ENCODE data around the gene EEF1AKMT3.

The EEF1AKMT3 gene

DNA sequence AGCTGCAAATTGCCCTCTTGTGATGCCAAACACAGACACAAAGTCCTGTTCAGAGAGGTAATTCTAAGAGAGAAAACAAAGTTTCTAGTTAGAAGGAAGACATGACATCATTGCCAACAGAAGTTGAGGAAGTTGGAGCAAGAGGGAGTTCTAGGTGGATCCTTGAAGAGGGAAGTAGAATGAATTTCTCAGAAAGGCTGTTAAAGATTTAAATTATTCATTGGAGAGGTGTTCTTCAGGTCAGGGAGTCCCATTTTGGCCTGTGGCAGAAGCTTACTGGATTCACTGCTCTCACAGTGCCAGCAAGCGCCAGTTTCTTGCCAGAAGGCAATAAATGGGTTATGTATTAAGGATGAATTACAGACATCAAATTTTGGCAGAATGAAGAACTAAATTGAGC is 25.5 kb downstream of the EEF1AKMT3 start:
- Mint-ChIP-seq H3K27ac (no peak overlapping the region), H3K4me1 (ENCODE audit: low read depth) (peaks cover 23% of the 10 kb centered on the region), H3K9me3 (no peaks in the 10 kb centered on the region), H3K4me3 (no peak overlapping the region), H3K27me3 (no peaks in the 10 kb centered on the region), H3K36me3 (ENCODE audit: low read depth) (peaks cover 84% of the 10 kb centered on the region)
- no peak for DNase-seq

GRCh38 chr12:57800965-57801364 is 28.6 kb downstream of the EEF1AKMT3 start:
- Mint-ChIP-seq H3K27me3 (no peaks in the 10 kb centered on the region), H3K27ac (peak overlapping the region; percentile 34), H3K4me1 (ENCODE audit: low read depth) (peaks cover 7% of the 10 kb centered on the region), H3K4me3 (no peak overlapping the region), H3K36me3 (ENCODE audit: low read depth) (peaks cover 73% of the 10 kb centered on the region), H3K9me3 (no peaks in the 10 kb centered on the region)
- no peak for DNase-seq

DNA sequence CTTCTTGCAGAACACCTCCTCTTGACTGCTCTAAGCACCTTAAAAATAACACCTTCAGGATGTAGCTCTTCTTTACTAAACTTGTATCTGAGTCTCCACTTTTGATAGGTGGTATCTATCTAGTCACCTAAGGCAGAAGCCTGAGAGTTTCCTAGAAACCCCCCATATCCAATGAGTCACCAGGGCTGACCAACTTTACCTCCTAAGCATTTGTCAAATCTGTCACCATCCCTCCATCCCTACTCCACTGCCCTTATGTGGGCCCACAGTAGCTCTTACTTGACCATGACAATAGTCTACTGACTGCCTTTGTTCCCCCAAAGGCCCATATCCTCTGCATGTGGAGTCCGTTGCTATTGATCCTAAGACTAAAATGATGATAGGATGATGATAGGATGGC is 30.2 kb downstream of the EEF1AKMT3 start:
- Mint-ChIP-seq H3K9me3 (no peaks in the 10 kb centered on the region), H3K4me1 (ENCODE audit: low read depth) (peaks cover 4% of the 10 kb centered on the region), H3K27ac (peak overlapping the region; percentile 11), H3K4me3 (no peak overlapping the region), H3K36me3 (ENCODE audit: low read depth) (peaks cover 72% of the 10 kb centered on the region), H3K27me3 (no peaks in the 10 kb centered on the region)
- no peak for DNase-seq

- H3K4me1 Mint-ChIP-seq (ENCODE audit: low read depth): peaks cover 4% of the 10 kb centered on the region
- H3K27me3 Mint-ChIP-seq: no peaks in the 10 kb centered on the region
- peaks cover 74% of the 10 kb centered on the region for H3K36me3 Mint-ChIP-seq (ENCODE audit: low read depth)
- H3K9me3 Mint-ChIP-seq: no peaks in the 10 kb centered on the region
- H3K4me3 Mint-ChIP-seq: no peak overlapping the region
- DNase-seq: peak; percentile 44
- no peak overlapping the region for H3K27ac Mint-ChIP-seq
Measured at GRCh38 chr12:57803319-57803893, 31.0 kb downstream of the EEF1AKMT3 start.

GRCh38 chr12:57806677-57807076 is 34.3 kb downstream of the EEF1AKMT3 start:
- no peak overlapping the region for H3K4me3 Mint-ChIP-seq
- no peak overlapping the region for H3K27ac Mint-ChIP-seq
- H3K27me3 Mint-ChIP-seq: no peaks in the 10 kb centered on the region
- H3K4me1 Mint-ChIP-seq (ENCODE audit: low read depth): peaks cover 4% of the 10 kb centered on the region
- DNase-seq: no peak
- no peaks in the 10 kb centered on the region for H3K9me3 Mint-ChIP-seq
- H3K36me3 Mint-ChIP-seq (ENCODE audit: low read depth): peaks cover 73% of the 10 kb centered on the region

GRCh38 chr12:57807285-57807684 is 34.9 kb downstream of the EEF1AKMT3 start:
- H3K36me3 Mint-ChIP-seq (ENCODE audit: low read depth): peaks cover 69% of the 10 kb centered on the region
- no peak overlapping the region for H3K4me3 Mint-ChIP-seq
- H3K4me1 Mint-ChIP-seq (ENCODE audit: low read depth): peaks cover 3% of the 10 kb centered on the region
- no peak overlapping the region for H3K27ac Mint-ChIP-seq
- H3K27me3 Mint-ChIP-seq: no peaks in the 10 kb centered on the region
- no peaks in the 10 kb centered on the region for H3K9me3 Mint-ChIP-seq
- no peak for DNase-seq

DNA sequence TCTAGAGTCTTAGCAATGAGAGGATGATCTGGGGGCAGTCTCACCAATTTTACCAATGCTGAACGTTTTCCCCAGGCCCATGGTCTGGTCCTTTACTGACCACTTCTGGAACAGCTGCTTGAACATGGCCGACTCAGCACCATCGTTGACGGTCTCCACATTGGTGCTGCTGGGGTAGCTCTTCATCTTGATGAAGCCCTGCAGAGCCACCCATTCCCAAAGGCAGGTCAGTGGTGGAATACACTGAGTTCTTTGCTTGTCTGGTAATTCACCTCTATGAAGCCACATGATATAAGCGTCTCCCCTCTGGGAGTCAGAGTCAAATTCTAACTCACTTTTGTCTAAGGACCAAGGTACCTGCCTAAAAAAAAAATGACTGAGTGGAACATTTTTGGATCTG is 35.9 kb downstream of the EEF1AKMT3 start:
- Mint-ChIP-seq H3K27me3 (no peaks in the 10 kb centered on the region), H3K9me3 (no peaks in the 10 kb centered on the region), H3K4me1 (ENCODE audit: low read depth) (no peaks in the 10 kb centered on the region), H3K36me3 (ENCODE audit: low read depth) (peaks cover 64% of the 10 kb centered on the region), H3K27ac (no peak overlapping the region), H3K4me3 (no peak overlapping the region)
- DNase-seq: no peak

DNA sequence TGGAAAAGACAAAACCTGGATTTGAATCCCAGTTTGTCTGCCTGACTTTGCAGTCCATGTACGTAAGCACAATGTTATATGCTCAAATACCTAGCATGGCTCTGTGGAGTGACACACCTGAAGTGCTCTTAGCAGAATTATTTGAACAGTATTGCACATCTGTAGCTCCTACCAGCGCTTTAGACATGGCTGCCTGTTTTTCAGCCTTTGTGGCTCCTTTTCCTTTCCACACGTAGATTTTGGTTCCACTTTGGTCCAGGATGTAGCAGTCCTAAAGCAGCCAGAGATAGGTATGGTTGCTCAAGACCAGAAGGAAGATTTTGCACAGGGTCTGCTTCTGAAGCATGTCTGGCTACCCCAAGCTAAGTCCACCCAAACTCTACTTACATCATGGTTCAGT is 37.0 kb downstream of the EEF1AKMT3 start:
- no peak overlapping the region for H3K27ac Mint-ChIP-seq
- H3K36me3 Mint-ChIP-seq (ENCODE audit: low read depth): peaks cover 59% of the 10 kb centered on the region
- DNase-seq: no peak
- no peaks in the 10 kb centered on the region for H3K9me3 Mint-ChIP-seq
- no peaks in the 10 kb centered on the region for H3K27me3 Mint-ChIP-seq
- H3K4me3 Mint-ChIP-seq: no peak overlapping the region
- no peaks in the 10 kb centered on the region for H3K4me1 Mint-ChIP-seq (ENCODE audit: low read depth)

- no peaks in the 10 kb centered on the region for H3K9me3 Mint-ChIP-seq
- H3K36me3 Mint-ChIP-seq (ENCODE audit: low read depth): peaks cover 53% of the 10 kb centered on the region
- no peaks in the 10 kb centered on the region for H3K4me1 Mint-ChIP-seq (ENCODE audit: low read depth)
- H3K27ac Mint-ChIP-seq: no peak overlapping the region
- H3K4me3 Mint-ChIP-seq: no peak overlapping the region
- H3K27me3 Mint-ChIP-seq: no peaks in the 10 kb centered on the region
- no peak for DNase-seq
Measured at GRCh38 chr12:57810450-57810849, 38.0 kb downstream of the EEF1AKMT3 start.

DNA sequence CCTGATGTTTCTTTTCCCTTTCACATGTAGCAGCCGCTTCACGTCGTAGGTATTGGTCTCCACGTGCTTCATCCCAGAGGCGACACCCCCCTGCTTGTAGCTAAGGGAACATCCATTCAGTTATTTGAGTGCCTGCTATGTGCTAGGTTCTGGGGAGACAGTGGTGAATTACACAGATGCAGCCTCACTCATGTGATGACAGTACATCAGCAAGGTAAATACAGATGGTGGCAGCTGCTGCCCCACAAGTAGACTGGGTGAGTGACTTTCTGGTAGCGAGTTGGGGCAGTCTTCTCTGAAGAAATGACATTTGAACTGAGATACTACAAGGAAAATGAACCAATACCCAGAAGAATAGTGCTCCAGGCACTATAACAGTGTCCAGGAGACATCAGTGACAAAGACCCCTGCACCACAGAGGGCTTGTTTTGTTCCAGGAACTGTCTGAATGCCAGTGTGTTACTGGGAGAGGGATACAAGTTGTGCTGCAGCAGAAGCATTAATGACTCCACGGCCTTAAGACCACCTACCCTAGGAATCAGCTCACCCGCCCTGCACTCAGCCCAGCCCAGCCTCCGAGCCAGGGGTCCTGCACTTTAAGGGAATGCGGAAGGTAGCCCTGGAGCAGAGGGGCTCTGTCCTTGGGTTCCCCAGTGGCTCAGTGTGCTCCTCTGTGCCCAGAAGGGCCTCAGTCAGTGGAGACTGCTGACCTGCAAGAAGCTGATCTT is 38.8 kb downstream of the EEF1AKMT3 start:
- DNase-seq: no peak
- Mint-ChIP-seq H3K9me3 (no peaks in the 10 kb centered on the region), H3K36me3 (ENCODE audit: low read depth) (peaks cover 51% of the 10 kb centered on the region), H3K4me1 (ENCODE audit: low read depth) (no peaks in the 10 kb centered on the region), H3K27ac (no peak overlapping the region), H3K27me3 (no peaks in the 10 kb centered on the region), H3K4me3 (no peak overlapping the region)

DNA sequence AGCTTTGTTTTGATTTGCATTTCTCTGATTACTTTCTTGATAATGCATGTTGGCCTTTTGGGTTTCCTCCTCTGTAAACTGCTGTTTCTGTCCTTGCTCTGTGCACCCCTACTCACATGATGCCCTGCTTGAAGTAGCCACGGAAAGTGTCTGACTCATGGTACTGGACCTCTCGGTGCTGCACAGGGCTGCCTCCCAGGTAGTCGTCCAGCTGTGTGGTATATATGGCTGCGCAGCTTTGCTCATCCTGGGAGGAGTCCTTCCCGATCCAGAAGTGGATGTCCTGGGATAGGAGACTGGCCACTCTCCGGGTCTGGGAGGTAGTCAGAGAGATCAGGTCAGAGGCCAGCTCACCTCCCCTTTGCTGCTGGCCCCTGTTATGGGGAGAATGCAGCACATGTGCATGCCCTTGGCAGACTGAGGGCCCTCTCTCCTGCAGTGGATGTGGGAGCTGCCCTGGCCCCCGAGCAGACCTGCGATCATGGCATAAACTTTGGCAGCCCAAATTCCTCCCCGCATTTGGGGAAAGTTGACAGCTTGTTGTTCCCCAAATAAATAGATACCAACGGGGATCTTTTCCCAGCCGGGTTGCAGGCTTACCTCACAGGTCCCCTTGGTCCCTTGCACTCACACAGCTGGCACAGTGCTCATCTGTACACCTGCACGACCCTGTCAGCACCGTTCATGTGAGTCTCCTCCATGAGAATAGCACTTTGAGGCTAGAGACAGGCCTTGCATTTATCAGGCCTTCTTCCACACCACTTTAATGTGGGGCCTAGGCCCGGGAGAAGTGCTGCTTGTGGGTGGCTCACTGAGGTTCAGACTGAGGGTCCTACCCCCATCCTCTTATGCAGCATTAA is 40.9 kb downstream of the EEF1AKMT3 start:
- Mint-ChIP-seq H3K4me1 (ENCODE audit: low read depth) (no peaks in the 10 kb centered on the region), H3K4me3 (no peak overlapping the region), H3K36me3 (ENCODE audit: low read depth) (peaks cover 31% of the 10 kb centered on the region), H3K9me3 (no peaks in the 10 kb centered on the region), H3K27me3 (no peaks in the 10 kb centered on the region), H3K27ac (no peak overlapping the region)
- DNase-seq: no peak

- Mint-ChIP-seq H3K27ac (no peak overlapping the region), H3K4me3 (no peak overlapping the region), H3K36me3 (ENCODE audit: low read depth) (peaks cover 28% of the 10 kb centered on the region), H3K27me3 (no peaks in the 10 kb centered on the region), H3K9me3 (no peaks in the 10 kb centered on the region), H3K4me1 (ENCODE audit: low read depth) (no peaks in the 10 kb centered on the region)
- DNase-seq: no peak
Measured at GRCh38 chr12:57813971-57814772, 41.8 kb downstream of the EEF1AKMT3 start.

DNA sequence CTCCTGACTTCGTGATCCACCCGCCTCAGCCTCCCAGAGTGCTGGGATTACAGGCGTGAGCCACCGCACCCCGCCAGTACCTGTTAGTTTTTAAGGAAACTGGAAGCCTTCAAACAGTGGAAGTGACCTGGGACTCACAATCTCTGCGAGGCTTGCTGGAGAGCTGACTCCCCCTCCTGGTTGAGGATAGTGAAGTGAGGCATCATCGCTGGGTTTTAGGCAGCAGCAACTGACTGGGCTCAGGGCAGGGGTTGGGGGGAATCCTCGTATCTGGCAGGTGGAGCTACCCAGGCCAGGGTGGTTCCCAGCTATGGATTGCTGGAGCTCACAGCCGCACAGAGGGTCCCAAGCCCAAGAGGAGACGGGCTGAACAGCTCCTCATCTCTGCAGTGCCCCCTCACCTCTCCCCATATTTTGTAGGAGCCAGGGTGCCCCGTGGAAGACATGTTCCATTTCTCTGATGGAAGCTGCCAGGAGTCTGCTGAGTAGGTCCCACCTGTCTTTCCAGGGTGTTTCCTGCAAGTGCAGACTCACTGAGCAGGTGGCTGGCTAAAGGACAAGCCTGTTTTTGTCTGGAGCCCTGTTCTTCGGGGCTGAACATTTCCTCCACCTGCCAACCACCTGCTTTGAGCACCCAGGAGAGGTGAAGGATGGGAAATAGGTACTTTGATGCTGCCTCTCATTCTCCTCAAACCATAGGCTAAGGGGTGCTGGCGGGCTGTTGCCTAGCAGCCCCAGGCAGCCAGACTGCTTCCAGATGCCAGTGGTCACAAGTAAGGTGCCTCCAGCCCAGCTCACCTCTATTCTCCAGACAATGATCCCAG is 43.0 kb downstream of the EEF1AKMT3 start:
- Mint-ChIP-seq H3K36me3 (ENCODE audit: low read depth) (peaks cover 29% of the 10 kb centered on the region), H3K9me3 (no peaks in the 10 kb centered on the region), H3K27me3 (no peaks in the 10 kb centered on the region), H3K27ac (no peak overlapping the region), H3K4me3 (no peak overlapping the region), H3K4me1 (ENCODE audit: low read depth) (no peaks in the 10 kb centered on the region)
- DNase-seq: no peak

Data from activated T-cell treated with anti-CD3 and anti-CD28 coated beads, Interleukin-2, amount 50 U/mL, for 24 hours (primary cell).